HG03039 (cell line): ENCODE measurements around the gene CHCHD6.

Source experiments
- ATAC-seq: cut with Tn5 transposase; IDR thresholded peaks from one replicate; pipeline ENCODE4 v1.9.1; 2021; ENCODE audit warnings: mild to moderate bottlenecking, moderate library complexity; ENCODE audit not compliant: unreplicated experiment

CHCHD6 gene

GRCh38 chr3:126889276-126890201, 185.5 kb downstream of the CHCHD6 start:
- no peak for ATAC-seq

GRCh38 chr3:126891141-126891540, 187.1 kb downstream of the CHCHD6 start:
- no peak for ATAC-seq

- ATAC-seq, result no peak
Observed at GRCh38 chr3:126891791-126892190, 187.8 kb downstream of the CHCHD6 start.

GRCh38 chr3:126893651-126894050, 189.6 kb downstream of the CHCHD6 start:
- ATAC-seq, result no peak

- ATAC-seq, result no peak
Observed at GRCh38 chr3:126894475-126894874, 190.4 kb downstream of the CHCHD6 start.

GRCh38 chr3:126895178-126896066, 191.4 kb downstream of the CHCHD6 start:
- ATAC-seq, result no peak

- ATAC-seq, result no peak
Observed at GRCh38 chr3:126896067-126896441, 192.0 kb downstream of the CHCHD6 start.

- no peak for ATAC-seq
Observed at GRCh38 chr3:126896968-126897367, 192.9 kb downstream of the CHCHD6 start.

- ATAC-seq, result no peak
Observed at GRCh38 chr3:126897943-126898342, 193.9 kb downstream of the CHCHD6 start.

GRCh38 chr3:126900859-126901540, 197.0 kb downstream of the CHCHD6 start:
- no peak for ATAC-seq

- ATAC-seq, result no peak
Observed at GRCh38 chr3:126901631-126902030, 197.6 kb downstream of the CHCHD6 start.

GRCh38 chr3:126903521-126903920, 199.5 kb downstream of the CHCHD6 start:
- ATAC-seq, result no peak

- no peak for ATAC-seq
Observed at GRCh38 chr3:126907557-126907956, 203.5 kb downstream of the CHCHD6 start.

GRCh38 chr3:126908752-126909275, 204.8 kb downstream of the CHCHD6 start:
- no peak for ATAC-seq

GRCh38 chr3:126910231-126910630, 206.2 kb downstream of the CHCHD6 start:
- no peak for ATAC-seq

GRCh38 chr3:126911162-126912026, 207.4 kb downstream of the CHCHD6 start:
- ATAC-seq, result peak; percentile 89

- no peak for ATAC-seq
Observed at GRCh38 chr3:126912027-126912422, 208.0 kb downstream of the CHCHD6 start.

GRCh38 chr3:126912491-126913195, 208.6 kb downstream of the CHCHD6 start:
- no peak for ATAC-seq

- ATAC-seq, result no peak
Observed at GRCh38 chr3:126913524-126913923, 209.5 kb downstream of the CHCHD6 start.
